Loucy (cell line): Measurements from ENCODE around the gene LHPP.

Source experiments
- H2AFZ ChIP-seq: fragments of 200-600 bp; sonication (generic); 2 replicates; pipeline ENCODE4 v1.6.0; 2016; ENCODE audit warnings: antibody characterized with exemption, mild to moderate bottlenecking, low read length, moderate library complexity
- H3F3A ChIP-seq: fragments of 200-600 bp; 2 replicates; pipeline ENCODE4 v1.6.0; 2016; ENCODE audit warnings: antibody characterized with exemption, low read depth, mild to moderate bottlenecking
- H3K27me3 ChIP-seq: fragments of 200-600 bp; sonication (generic); 2 replicates; pipeline ENCODE4 v1.6.1; 2014; ENCODE audit warnings: low read length, mild to moderate bottlenecking; ENCODE audit not compliant: insufficient read depth, poor library complexity, severe bottlenecking
- H3K36me3 ChIP-seq: fragments of 200-600 bp; sonication (generic); 2 replicates; pipeline ENCODE4 v1.6.1; 2016; ENCODE audit warnings: low read length; ENCODE audit not compliant: insufficient read depth
- H3K4me1 ChIP-seq: fragments of 200-600 bp; sonication (generic); 2 replicates; pipeline ENCODE4 v1.5.1; 2014; ENCODE audit warnings: low read length, mild to moderate bottlenecking; ENCODE audit not compliant: insufficient read depth, poor library complexity, severe bottlenecking
- H3K4me2 ChIP-seq: fragments of 200-600 bp; sonication (generic); 2 replicates; pipeline ENCODE4 v1.6.0; 2014; ENCODE audit warnings: antibody characterized with exemption, low read length, low read depth, mild to moderate bottlenecking; ENCODE audit not compliant: poor library complexity, severe bottlenecking
- H3K4me3 ChIP-seq: fragments of 200-600 bp; sonication (generic); 2 replicates; pipeline ENCODE4 v1.5.1; 2014; ENCODE audit warnings: low read length, mild to moderate bottlenecking, mixed read lengths; ENCODE audit not compliant: poor library complexity, severe bottlenecking
- H3K79me2 ChIP-seq: fragments of 200-600 bp; sonication (generic); 2 replicates; pipeline ENCODE4 v1.6.1; 2014; ENCODE audit warnings: low read length; ENCODE audit not compliant: insufficient read depth
- H3K9ac ChIP-seq: fragments of 200-600 bp; sonication (generic); 2 replicates; pipeline ENCODE4 v1.6.0; 2014; ENCODE audit warnings: mild to moderate bottlenecking, low read depth, low read length, moderate library complexity; ENCODE audit not compliant: poor library complexity, severe bottlenecking
- H3K9me2 ChIP-seq: fragments of 200-600 bp; sonication (generic); replicated peaks from 2 replicates; pipeline ENCODE4 v1.6.1; 2016; ENCODE audit warnings: low read depth, low read length, mixed read lengths
- H3K9me3 ChIP-seq: fragments of 200-600 bp; sonication (generic); 2 replicates; pipeline ENCODE4 v1.6.1; 2014; ENCODE audit warnings: mild to moderate bottlenecking, antibody characterized with exemption, low read length, low read depth; ENCODE audit not compliant: insufficient read depth
- H4K20me1 ChIP-seq: fragments of 200-600 bp; sonication (generic); 2 replicates; pipeline ENCODE4 v1.6.0; 2014; ENCODE audit warnings: antibody characterized with exemption, low read length, mild to moderate bottlenecking; ENCODE audit not compliant: insufficient read depth, poor library complexity, severe bottlenecking
- EZH2phosphoT487 ChIP-seq: fragments of 200-600 bp; IDR thresholded peaks from 2 replicates; pipeline ENCODE4 v1.6.1; 2018; ENCODE audit warnings: antibody characterized with exemption, mild to moderate bottlenecking, moderate library complexity, borderline replicate concordance
- TF ChIP-seq, protein P1 (sequence below): fragments of 200-600 bp; sonication (generic); conservative IDR thresholded peaks from 2 replicates; pipeline ENCODE4 v1.5.1; 2014; ENCODE audit warnings: mild to moderate bottlenecking, antibody characterized with exemption, low read length

Gene LHPP

DNA sequence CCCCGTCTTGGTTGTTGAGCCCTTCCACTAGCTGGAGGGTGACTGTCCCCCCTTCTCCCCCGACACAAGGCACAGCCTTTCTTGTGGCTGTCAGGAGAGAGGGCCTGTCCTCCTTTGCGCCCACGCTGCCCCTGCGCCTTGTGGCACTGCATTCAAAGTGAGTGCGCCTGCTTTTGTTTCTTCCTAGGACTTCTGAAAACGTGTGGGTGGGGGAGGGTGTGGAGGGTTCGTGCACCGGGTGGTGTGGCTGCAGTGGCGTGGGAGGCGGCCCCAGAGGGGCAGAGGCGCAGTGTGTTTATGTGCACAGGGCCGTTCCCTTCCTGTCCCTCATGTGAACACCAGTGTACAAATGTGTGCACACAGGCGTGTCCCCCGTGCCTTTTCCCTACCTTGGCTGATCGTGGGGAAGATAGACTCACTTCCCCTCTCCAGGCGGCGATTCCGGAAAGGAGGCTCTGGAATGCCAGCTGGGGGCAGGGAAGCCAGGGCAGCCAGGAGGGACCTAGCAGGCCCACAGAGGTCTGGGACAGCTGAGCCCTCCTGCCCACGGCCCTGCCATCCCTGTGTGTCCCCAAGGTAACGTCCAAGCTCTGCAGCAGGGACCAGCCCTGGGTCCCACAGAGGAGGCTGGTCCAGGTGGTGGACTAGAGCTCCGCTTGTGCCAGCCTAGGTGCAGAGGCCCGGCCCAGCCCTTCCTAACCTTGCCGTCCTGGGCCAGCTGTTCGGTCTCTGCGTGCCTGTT is 88.8 kb downstream of the LHPP start:
- H2AFZ ChIP-seq: no peak overlapping the region
- H3K36me3 ChIP-seq: no peaks in the 10 kb centered on the region
- no peaks in the 10 kb centered on the region for H3K79me2 ChIP-seq
- H3F3A ChIP-seq: no peaks in the 10 kb centered on the region
- no peaks in the 10 kb centered on the region for H3K4me1 ChIP-seq
- TF ChIP-seq, protein P1, sequence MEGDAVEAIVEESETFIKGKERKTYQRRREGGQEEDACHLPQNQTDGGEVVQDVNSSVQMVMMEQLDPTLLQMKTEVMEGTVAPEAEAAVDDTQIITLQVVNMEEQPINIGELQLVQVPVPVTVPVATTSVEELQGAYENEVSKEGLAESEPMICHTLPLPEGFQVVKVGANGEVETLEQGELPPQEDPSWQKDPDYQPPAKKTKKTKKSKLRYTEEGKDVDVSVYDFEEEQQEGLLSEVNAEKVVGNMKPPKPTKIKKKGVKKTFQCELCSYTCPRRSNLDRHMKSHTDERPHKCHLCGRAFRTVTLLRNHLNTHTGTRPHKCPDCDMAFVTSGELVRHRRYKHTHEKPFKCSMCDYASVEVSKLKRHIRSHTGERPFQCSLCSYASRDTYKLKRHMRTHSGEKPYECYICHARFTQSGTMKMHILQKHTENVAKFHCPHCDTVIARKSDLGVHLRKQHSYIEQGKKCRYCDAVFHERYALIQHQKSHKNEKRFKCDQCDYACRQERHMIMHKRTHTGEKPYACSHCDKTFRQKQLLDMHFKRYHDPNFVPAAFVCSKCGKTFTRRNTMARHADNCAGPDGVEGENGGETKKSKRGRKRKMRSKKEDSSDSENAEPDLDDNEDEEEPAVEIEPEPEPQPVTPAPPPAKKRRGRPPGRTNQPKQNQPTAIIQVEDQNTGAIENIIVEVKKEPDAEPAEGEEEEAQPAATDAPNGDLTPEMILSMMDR: no peak
- TF ChIP-seq EZH2phosphoT487: no peak
- H3K9me2 ChIP-seq: no peaks in the 10 kb centered on the region
- no peak overlapping the region for H3K4me2 ChIP-seq
- H4K20me1 ChIP-seq: no peaks in the 10 kb centered on the region
- no peaks in the 10 kb centered on the region for H3K27me3 ChIP-seq
- no peaks in the 10 kb centered on the region for H3K9me3 ChIP-seq
- no peak overlapping the region for H3K9ac ChIP-seq
- H3K4me3 ChIP-seq: no peak overlapping the region

DNA sequence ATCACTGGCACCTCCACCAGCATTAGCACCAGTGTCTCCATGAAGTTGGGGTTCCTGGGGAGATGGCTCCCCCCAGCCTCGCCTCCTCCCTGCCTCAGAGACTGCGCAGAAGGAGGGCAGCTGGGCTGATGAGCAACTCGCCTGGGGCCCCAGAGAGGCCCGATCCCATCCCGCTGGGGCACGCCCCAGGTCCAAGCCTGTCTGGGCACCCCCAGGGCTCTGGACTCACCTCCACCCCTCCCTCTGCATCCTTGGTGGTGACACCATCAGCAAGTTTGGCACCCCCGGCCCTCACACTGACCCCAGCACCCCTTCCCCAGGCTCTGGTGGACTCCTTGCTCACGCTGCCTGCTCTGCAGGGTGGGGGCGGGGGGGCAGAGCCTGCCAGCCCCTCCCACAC is 89.5 kb downstream of the LHPP start:
- TF ChIP-seq, protein P1: no peak
- Histone ChIP-seq H3K4me3 (no peak overlapping the region), H4K20me1 (no peaks in the 10 kb centered on the region), H3K9me2 (no peaks in the 10 kb centered on the region), H3K4me1 (no peaks in the 10 kb centered on the region), H3K36me3 (no peaks in the 10 kb centered on the region), H3K79me2 (no peaks in the 10 kb centered on the region), H3K4me2 (no peak overlapping the region), H3K9me3 (no peaks in the 10 kb centered on the region), H3K9ac (no peak overlapping the region), H3K27me3 (no peaks in the 10 kb centered on the region), H2AFZ (no peak overlapping the region), H3F3A (no peaks in the 10 kb centered on the region)

DNA sequence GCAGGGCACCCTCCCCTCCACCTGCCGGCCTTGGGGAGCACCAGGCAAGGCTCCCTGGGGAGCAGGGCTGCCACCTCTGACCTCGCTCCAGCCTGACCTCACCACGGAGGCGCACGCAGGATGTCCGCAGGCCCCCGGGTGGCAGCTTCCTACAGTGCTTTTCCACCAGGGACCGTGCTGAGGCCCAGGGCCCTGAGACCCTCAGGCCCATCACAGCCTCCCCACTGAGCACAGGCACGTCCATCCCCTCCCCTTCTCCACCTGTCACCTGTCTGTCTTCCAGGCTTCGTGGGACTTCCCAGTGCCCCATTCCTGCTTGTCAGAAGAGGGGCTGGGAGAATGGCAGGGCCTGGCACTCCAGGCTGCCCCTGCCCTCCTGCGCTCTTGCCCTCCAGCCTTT is 90.1 kb downstream of the LHPP start:
- H3K36me3 ChIP-seq: no peaks in the 10 kb centered on the region
- no peak overlapping the region for H3K9ac ChIP-seq

More for the DNA sequence above, 90.1 kb downstream of the LHPP start:
- Histone ChIP-seq H2AFZ (no peak overlapping the region), H3K9me3 (no peaks in the 10 kb centered on the region), H3K4me2 (no peak overlapping the region), H3K4me3 (no peak overlapping the region), H4K20me1 (no peaks in the 10 kb centered on the region), H3K9me2 (no peaks in the 10 kb centered on the region), H3K27me3 (no peaks in the 10 kb centered on the region), H3K79me2 (no peaks in the 10 kb centered on the region), H3K4me1 (no peaks in the 10 kb centered on the region), H3F3A (no peaks in the 10 kb centered on the region)
- TF ChIP-seq, protein P1: no peak
- no peak for TF ChIP-seq EZH2phosphoT487
